H1 (cell line): Measurements from ENCODE around the gene NTN5. TPM values are rescaled to one million over a fixed set of nuclear protein-coding genes. Genes with fewer than 3 reads are reported as not detected.

Experiments used
- CHD1 ChIP-seq: IDR thresholded peaks from 2 replicates; pipeline ENCODE4 v1.6.1; 2012; ENCODE audit warnings: low read depth, low read length, improper control_type of control experiment
- polyA plus RNA-seq, 7 experiments: library from polyadenylated mRNA; depleted of rRNA in 3 of 7; stranded (reverse) in 5 of 7; unstranded in 2 of 7; fragments of >200 nt in 5 of 7; fragments of 200-250 nt in 2 of 7; gene quantifications; 1 replicate in 5 of 7; 2 replicates in 1 of 7; 4 replicates in 1 of 7; pipeline versions ENCODE4 v1.2.1 to v1.2.3, GENCODE V29; 2011 to 2013; ENCODE audit warnings: missing spikeins in 2 of 7, mixed read lengths in 2 of 7
- total RNA-seq: library from RNA; stranded (reverse); fragmentation: NEBNext Ultra II Directional; extraction: Animal tissue kit (Norgen Biotek cat#: 25700); gene quantifications from 2 replicates; pipeline ENCODE4 v1.2.1, GENCODE V29; 2021

Gene NTN5
- total and polyA plus RNA-seq, 2 of the 8 experiments (the other 6 are each of a cell fraction or from before 2014, with no cell fraction given) = 0.47 to 0.85 TPM

DNA sequence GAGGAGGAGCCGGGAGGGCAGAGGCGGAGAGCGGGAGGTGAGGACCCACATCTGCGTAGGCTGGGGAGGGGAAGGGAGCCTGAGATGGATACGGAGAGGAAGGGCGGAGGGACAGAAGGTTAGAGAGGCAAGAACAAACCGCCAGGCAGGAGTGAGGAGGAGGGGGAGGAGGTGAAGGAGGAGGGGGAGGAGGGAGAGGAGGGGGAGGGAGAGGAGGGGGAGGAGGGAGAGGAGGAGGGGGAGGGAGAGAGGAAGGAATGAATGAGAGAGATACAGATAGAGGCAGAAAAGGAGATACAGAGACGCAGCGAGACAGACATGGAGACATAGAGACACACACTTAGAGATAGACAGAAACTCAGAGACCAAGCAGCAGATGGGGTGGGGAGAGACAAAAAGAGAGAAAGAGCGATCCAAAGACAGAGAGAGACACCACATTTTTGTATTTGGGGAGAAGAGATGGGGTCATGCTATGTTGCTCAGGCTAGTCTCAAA, 26.0 kb downstream of the NTN5 start (continued):
- TF ChIP-seq CHD1 = no peak
- TF ChIP-seq, all 59 proteins: peak for 9
